ENCODE data around the gene F2RL3. TPM values are rescaled to one million over a fixed set of nuclear protein-coding genes. Genes with fewer than 3 reads are reported as not detected.
A peak's percentile ranks its signal among the peaks of the same experiment; 100 is the strongest.
"Not testable (repeated sequence)": the region's sequence is repeated elsewhere in the genome, so short reads cannot be mapped to it uniquely, and the experiment has no call there.

F2RL3 gene
- polyA plus RNA-seq (2013, experiment 1 of 2; ENCODE audit: insufficient read length) = not detected
- not detected for polyA plus RNA-seq (2013, experiment 2 of 2; ENCODE audit: insufficient read length)

DNA sequence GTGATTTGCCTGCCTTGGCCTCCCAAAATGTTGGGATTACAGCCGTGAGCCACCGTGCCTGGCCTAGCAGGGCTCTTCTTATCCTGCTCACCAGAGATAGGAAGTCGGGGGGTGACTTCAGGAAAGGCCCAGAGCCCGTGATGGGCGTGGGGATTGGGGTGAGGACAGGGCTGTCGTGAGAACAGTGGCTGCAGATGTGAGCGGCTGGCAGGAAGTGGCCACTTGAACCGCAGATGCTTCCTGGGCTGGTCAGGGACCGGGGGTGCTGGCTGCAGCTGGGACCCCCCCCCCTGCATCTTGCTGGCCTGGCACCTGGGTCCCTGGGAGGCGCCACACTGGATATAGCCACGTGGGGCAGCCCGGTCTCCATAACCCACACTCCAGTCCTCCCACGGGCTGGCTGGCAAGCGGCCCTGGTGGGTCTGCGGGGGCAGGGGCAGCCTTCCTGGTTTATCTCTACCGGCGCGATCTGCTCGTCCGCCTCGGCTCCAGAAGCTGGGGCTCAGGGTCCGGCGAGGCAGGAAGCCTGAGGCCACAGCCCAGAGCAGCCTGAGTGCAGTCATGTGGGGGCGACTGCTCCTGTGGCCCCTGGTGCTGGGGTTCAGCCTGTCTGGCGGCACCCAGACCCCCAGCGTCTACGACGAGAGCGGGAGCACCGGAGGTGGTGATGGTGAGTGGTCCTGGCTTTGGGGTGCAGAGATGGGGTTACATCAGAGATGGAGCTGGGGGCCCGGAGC lies at the start of gene F2RL3:
TSS of gene F2RL3 (plus strand) at position 371 of the 737 bp plus-strand sequence. CDS start at position 562, 191 bp downstream.
- DNase-seq = no peak

DNA sequence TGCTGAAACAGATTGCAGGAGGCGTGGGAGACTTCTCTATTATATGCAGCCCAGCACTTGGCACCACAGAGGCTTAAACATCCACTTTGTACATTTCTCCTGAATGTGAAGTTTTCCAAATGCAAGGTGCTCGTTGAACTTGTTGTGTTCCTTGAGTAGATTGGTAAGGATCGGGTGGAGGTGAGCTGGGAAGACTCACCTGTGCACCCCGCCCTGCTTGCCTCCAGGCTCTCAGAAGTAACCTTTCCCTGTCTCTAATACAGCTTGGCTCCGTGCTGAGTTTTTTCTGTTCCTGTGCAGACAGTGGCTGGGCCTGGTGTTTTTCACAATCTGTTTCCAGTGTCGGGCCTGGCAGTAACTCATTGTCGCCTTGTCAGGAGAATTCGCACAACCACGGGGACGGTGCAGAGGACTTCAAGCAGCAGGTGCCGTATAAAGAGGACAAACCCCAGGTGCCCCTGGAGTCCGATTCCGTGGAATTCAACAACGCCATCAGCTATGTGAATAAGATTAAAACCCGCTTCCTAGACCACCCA lies 47.3 kb upstream of the F2RL3 start:
- no peak for DNase-seq

DNA sequence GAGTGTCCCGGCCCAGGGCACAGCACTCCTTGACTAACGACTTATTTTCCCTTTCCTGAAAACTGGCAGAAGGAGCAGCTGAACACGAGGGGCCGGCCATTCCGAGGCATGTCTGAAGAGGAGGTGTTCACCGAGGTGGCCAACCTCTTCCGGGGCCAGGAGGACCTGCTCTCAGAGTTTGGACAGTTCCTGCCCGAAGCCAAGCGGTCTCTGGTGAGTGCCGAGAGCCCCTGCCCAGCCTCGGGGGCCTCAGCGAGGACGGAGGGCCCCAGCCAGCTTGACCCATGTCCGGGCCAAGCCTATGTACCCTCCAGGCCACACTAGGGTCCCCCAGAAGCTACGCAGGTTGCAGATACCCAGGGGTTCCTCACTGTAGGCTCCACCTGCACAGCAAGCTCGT lies 41.9 kb upstream of the F2RL3 start:
- no peak for DNase-seq

DNA sequence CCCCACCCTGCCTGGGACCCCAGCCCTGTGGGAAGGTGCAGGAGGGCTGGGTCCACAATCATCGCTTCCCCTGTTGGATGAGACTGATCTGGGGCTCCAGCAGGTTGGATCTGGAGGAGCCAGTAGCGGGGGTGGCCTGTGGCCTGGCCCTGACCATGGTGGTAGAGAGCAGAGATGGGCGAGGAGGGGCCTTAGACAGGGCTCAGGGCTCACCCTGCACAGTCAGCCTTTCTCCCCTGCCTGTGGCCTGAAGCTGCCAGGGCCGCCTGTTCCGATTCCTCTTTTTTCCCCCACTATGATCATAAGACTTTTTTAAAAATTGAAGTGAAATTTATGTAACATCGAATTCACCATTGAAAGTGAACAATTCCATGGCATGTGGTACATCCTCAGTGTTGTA lies 41.4 kb upstream of the F2RL3 start:
- DNase-seq = no peak

DNA sequence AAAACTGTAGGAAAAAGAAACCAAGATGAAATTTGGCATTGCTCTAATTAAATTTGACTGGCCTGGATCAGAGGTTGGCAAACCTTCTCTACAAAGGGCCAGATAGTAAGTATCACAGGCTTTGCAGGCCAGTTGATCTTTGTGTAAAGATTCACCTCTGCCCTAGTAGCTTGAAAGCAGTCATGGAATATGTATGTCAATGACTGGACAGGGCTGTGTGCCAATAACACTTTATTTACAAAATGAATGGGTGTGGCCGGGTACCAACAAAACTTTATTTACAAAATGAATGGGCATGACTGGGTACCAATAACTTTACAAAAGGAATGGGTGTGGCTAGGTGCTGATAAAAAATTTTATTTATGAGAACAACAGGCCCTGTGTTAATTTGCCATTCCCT lies 39.6 kb upstream of the F2RL3 start:
- no peak for DNase-seq

DNA sequence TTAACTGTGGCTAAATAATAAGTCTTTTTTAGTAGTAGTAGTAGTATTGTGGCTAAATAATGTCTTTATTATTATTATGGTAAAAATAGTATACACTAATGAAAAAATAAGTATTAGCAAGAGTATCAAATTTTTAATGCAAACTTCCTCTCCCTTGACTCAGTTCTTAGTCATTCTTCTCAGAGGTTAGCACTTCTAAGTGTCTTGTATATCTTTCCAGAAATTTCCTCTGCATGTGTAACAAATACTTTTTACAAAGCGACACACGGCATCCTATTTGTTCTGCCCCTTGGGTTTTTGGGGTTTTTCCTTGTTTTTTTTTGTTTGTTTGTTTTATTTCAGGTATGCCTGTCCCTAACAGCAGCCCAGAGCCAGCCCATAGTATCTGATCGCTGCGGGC lies 38.7 kb upstream of the F2RL3 start:
- DNase-seq = no peak

DNA sequence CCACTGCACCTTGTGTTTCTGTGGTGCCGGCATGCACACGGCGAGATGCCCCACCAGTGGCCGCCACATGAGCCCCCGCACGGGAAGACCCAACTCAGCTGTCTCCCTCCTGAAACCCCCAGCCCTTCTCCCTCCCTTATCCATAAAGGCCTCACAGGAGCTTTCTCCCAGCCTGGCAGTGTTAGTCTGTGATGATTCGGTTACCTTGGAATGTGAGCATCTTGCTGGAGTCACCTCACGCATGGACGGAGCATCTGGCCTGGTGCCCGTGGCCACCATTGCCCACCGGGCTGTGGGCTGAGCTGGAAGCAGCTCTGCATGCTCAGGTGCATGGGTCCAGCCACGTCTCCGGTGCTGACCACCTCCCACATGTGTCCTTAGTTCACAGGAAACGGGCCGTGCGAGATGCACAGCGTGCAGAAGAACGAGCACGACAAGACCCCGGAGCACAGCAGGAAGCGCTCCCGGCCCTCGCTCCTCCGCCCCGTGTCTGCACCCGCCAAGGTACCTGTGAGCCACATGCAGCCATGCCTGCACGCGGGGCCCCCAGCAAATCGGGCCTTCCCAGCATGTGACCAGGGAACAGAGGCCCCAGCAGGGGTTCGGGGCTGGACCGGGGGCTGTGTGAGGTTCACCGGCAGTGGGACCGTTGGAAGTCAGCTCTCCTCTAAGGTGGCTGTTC lies 37.6 kb upstream of the F2RL3 start:
- DNase-seq = peak; percentile 37

DNA sequence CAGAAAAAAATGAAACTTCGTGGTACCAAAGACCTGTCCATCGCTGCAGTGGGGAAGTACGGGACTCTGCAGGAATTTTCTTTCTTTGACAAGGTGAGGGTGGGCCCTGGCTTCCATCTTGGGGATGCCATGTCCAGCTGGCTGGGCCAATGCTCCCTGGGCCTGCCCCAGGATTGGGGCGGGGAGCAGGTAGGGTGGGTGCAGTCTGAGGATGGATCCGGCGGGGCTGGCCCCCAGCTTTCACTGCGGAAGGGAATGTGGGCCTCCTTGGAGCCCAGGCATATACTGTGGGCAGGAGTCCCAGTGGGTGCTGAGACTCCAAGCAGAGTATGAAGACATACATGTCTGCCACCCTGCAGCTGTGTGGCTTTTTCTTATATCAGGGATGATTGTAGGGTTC lies 35.7 kb upstream of the F2RL3 start:
- no peak for DNase-seq

DNA sequence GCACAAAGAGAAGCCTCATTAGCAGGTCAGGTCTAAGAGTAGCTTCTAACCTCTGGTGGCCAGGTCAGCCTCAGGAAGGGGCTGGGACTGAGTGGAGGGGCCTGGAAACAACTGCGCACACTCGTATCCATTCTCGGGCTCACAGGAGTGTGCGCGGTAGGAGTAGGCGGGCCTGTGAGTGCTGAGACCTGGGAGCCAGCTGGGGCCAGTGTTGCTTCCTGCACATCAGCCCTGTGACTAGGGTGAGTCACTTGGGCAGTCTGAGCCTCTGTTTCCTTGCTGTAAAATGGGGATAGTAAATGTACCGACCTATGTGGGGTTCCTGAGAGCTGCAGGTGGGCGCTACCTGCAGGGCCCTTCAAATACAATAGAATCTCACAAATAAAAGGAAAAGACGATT lies 32.7 kb upstream of the F2RL3 start:
- no peak for DNase-seq

DNA sequence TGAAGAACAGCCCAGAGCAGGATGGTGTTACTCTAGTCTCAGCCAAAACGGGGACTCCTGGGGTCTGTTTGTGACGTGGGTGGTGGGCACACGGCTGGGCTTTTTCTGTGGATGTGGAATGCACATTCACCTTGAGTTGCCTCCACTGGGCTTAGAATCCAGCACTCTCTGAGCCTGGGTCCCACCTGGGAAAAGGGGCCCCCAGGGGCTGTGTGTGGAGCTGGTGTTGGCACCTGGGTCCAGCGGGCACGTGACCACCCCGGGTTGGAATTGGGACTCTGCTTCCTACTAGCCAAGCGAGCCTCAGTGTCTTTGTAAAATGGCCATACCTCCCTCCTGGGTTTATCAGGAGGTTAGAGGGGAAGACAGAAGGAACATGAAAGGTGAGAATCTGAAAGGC lies 29.2 kb upstream of the F2RL3 start:
- no peak for DNase-seq

DNA sequence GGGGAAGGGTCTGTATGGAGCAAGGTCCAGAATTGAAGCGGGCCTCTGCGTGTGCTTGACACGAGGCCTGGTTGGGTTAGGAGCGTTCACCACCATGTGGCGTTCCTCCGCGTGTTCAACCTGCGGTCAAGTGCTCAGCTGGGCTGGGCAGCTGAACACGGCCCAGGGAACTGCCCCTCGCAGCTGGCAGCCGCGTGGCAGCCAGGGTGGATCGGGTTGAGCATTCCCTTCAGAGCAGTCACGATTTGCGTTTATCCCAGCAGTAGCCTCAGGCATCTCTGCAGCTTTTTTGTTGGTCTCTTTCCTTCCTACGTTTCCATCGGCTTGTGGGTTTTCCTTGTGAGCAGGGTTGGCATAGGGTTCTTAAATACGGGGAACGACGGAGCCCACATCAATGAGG lies 28.7 kb upstream of the F2RL3 start:
- DNase-seq = peak; percentile 12

DNA sequence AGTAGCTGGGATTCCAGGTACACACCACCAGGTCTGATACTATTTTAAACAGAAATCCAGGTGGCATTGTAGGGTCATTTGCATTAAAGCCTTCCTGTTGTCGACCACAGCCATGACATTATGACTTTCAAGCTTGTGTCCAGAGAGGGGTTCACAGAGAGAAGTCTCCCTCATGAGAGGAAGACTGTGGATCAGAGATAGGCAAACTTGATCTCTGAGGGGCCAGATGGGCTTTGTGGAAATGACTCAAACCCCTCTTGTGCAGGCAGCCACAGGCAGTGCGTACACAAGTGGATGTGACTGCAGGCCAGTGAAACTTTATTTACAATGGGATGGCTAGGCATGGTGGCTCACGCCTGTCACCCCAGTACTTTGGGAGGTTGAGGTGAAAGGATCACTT lies 27.8 kb upstream of the F2RL3 start:
- no peak for DNase-seq

DNA sequence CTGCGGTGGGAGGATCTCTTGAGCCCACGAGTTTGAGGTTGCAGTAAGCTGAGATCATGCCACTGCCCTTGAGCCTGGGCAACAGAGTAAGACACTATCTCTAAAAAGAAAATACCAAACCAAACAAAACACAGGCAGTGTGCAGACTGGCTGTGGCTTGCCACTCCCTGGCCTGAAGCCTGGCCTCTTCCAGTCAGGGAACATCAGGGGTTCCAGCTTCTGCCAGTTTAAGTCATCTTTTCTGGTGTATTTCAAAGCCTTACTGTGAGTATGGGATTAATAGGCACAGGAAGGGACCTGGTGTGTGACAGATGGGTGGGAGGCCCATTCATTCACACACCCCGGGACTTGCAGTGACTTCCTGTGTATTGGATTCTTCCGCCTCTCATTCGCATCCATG lies 27.0 kb upstream of the F2RL3 start:
- DNase-seq = no peak

DNA sequence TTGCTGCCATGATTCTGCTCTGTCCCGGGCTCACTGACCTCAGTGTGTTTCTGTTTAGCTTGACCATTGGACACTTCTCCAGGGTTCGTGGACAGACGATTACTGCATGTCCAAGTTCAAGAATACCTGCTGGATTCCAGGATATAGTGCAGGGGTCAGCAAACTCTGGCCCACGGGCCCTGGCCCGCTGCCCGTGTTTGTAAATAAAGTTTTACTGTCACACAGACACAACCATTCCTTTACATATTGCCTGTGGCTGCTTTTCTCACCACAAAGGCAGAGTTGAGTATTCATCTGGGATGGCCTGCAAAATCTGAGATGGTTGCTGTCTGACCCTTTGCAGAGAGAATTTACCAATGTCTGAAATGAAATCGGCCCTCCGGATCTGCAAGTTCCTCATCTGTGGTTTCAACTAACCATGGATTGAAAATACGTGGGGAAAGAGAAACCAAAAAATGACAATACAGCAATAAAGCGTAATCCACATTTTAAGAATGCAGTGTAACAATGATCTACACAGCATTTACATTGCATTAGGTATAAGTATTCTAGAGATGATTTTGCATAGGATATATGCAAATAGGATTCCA lies 25.9 kb upstream of the F2RL3 start:
- DNase-seq = no peak

DNA sequence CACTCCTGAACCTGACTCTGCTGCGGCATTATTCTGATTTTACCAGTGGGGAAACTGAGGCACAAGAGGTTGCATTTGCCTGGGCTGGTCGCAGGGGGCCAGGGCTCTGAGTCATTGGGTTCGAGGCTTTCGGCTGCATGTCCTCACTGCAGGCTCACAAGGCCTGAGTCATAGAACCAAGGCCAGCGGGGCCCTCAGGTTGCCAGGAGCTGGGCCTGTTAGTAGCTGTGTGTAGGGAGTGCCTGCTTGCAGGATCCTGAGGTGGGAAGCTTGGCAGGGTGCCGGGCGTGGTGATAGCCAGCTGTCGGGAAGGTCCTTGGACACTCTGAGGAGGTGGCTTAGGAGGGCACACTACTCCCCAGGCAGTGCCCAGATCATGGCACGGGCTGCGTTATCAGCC lies 21.6 kb upstream of the F2RL3 start:
- DNase-seq = no peak

DNA sequence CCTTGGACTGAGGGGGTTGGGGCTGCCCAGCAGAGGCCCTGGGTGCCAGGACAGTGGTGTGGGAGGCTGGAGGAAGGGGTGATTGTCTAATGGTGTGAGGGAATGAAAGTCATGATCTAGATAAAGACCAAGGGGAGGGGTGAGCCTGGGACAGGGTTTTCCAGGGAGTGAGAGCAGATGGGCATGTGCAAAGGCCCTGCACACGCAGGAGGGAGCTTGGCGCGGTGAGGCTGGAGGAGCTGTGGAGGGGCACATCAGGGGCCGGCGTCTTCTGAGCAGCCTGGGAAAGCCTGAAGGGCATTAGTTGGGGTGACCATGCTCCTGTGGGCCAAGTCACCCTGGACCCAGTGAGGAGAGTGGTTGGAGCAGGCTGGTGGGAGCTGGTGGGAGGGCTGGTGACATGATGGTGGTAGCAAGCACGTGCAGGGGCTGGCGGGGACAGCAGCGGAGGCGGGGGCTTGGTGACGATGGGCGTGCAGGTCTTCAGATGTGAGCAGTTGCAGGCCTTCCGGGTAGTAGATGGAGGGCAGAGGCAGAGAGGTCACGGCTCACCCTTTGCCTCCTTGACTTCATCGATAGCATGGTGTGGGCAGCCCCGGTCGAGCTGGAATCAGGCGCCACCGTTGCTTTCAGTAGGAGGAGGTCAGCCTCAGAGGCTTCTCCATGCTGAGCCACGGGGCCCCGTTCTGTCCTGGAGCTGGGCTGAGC lies 20.2 kb upstream of the F2RL3 start:
- DNase-seq = no peak

DNA sequence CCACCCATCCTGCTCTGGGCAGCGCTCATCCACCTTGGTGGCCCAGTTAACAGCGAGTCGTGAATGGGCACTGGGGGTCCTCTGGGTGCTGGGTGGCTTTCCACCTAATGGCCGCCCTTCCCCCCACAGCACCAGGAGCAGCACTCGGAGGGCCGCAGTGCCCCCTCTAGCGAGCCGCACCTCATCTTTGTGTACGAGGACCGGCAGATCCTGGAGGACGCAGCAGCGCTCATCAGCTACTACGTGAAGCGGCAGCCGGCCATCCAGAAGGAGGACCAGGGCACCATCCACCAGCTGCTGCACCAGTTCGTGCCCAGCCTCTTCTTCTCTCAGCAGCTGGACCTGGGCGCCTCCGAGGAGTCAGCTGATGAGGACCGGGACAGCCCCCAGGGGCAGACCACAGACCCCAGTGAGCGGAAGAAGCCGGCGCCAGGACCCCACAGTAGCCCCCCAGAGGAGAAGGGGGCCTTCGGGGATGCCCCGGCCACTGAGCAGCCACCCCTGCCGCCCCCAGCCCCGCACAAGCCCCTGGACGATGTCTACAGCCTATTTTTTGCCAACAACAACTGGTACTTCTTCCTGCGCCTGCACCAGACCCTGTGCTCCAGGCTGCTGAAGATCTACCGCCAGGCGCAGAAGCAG lies 19.3 kb upstream of the F2RL3 start:
- no peak for DNase-seq

DNA sequence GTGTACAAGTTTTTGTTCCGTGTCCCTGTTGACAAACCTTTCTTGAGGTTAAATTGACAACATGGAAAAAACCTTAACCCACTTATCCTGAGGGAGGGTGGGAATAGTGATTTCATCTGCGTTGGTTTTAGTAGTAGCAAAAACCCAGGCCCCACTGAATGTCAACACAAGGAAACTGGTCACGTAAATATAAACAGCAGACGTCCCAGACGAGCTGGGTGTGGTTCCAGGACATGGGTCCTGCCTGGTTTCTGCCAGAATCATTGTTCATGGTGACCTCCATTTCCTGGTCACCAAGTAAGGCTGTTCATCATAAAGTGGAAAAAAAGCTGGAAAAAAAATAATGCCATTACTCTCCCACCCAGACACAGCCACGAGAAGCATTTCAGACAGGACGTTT lies 16.9 kb upstream of the F2RL3 start:
- DNase-seq = no peak

DNA sequence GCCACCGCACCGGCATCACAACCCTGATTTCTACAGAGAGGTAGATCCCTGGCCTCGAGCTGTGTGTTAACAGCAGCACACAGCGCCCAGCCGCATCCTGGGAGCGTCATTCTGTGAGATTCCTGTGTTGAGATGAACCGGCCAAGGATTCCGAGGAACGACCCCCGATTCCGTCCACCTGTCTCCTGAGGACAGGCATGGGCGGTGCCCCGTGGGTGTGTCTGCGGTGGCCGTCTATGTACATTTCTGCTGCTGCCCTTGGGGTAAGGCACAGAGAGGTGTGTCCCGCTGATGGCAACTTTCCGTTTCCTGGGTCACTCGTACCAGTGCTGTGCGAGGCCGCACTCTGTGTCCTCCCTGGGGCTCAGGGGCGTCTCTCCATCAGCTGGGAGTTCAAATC lies 16.1 kb upstream of the F2RL3 start:
- no peak for DNase-seq

DNA sequence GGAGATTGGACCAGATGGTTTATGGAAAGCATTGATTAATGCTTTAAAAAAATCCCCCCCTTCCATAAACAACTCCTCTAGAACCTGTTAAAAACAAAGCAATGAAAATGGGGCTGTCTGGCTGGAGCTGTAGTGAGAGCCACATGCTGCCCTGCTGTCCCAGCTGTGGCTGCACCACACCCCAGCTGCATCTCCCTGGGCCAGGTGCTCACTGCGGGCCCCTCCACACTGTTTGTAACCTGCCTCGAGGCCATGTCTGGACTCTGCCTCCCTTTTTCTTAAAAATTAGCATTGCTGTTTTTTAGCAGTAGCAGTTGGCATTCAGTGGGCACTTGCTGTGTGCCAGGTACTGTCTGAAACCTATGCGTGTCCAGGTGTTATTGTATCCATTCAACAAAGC lies 15.2 kb upstream of the F2RL3 start:
- no peak for DNase-seq

DNA sequence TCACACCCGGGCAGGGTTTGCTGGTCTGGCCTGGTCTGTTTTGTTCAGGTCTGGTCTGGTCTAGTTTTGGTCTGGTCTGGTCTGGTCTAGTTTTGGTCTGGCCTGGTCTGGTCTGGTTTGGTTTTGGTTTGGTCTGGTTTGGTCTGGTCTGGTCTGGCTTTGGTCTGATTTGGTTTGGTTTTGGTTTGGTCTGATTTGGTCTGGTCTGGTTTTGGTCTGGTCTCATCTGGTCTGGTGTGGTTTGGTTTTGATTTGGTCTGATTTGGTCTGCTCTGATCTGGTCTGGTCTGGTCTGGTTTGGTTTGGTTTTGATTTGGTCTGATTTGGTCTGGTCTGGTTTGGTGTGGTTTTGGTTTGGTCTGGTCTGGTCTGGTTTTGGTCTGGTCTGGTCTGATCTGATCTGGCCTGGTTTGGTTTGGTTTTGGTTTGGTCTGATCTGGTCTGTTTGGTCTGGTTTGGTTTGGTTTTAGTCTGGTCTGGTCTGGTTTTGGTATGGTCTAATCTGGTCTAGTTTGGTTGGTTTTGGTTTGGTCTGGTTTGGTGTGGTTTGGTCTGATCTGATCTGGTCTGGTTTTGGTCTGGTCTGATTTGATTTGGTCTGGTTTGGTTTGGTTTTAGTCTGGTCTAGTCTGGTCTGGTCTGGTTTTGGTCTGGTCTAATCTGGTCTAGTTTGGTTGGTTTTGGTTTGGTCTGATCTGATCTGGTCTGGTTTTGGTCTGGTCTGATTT lies 14.4 kb upstream of the F2RL3 start:
- no peak for DNase-seq

DNA sequence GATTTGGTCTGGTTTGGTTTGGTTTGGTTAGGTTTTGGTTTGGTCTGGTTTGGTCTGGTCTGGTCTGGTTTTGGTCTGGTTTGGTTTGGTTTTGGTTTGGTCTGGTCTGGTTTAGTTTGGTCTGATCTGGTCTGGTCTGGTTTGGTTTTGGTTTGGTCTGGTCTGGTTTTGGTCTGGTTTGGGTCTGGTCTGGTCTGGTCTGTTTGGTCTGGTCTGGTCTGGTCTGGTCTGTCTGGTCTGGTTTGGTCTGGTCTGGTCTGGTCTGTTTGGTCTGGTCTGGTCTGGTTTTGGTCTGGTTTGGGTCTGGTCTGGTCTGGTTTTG lies 13.9 kb upstream of the F2RL3 start:
- DNase-seq = not testable (repeated sequence)

All from fibroblast of skin of abdomen (primary cell).